Astrocyte (in vitro differentiated cells and primary cell): ENCODE measurements around the gene CLEC3B. TPM values are rescaled to one million over a fixed set of nuclear protein-coding genes. Genes with fewer than 3 reads are reported as not detected.
A peak's percentile ranks its signal among the peaks of the same experiment; 100 is the strongest.

ENCODE experiments used
- DNase-seq: peaks from one replicate; pipeline ENCODE4 v3.0.0-alpha.2; 2010; ENCODE audit warnings: low read depth
- FAIRE-seq: peaks from 2 replicates; lab custom pipeline; 2011; peaks lifted over from hg19 to GRCh38; lab: Jason Lieb, UNC
- H2AFZ ChIP-seq: 2 replicates; pipeline ENCODE4 v1.6.0; 2012; ENCODE audit warnings: low read depth, low read length, inconsistent platforms
- H3K27ac ChIP-seq: 2 replicates; pipeline ENCODE4 v1.5.1; 2011; ENCODE audit warnings: low read depth, low read length, inconsistent platforms
- H3K27me3 ChIP-seq: 2 replicates; pipeline ENCODE4 v1.6.0; 2011; ENCODE audit warnings: low read length, inconsistent platforms; ENCODE audit not compliant: insufficient read depth
- H3K36me3 ChIP-seq: 2 replicates; pipeline ENCODE4 v1.5.1; 2011; ENCODE audit warnings: low read length, inconsistent platforms; ENCODE audit not compliant: insufficient read depth
- H3K4me1 ChIP-seq: 2 replicates; pipeline ENCODE4 v1.5.1; 2011; ENCODE audit warnings: low read length, inconsistent platforms; ENCODE audit not compliant: insufficient read depth
- H3K4me2 ChIP-seq: 2 replicates; pipeline ENCODE4 v1.6.0; 2012; ENCODE audit warnings: low read length, inconsistent platforms
- H3K4me3 ChIP-seq: 2 replicates; pipeline ENCODE4 v1.5.1; 2011; ENCODE audit warnings: low read depth, mild to moderate bottlenecking, low read length, inconsistent platforms; ENCODE audit not compliant: insufficient read depth
- H3K79me2 ChIP-seq: 2 replicates; pipeline ENCODE4 v1.6.0; 2012; ENCODE audit warnings: mild to moderate bottlenecking, low read length, inconsistent platforms; ENCODE audit not compliant: insufficient read depth
- H3K9ac ChIP-seq: 2 replicates; pipeline ENCODE4 v1.6.0; 2012; ENCODE audit warnings: mild to moderate bottlenecking, low read length, inconsistent platforms
- H3K9me3 ChIP-seq: 2 replicates; pipeline ENCODE4 v1.5.1; 2012; ENCODE audit warnings: low read depth, mild to moderate bottlenecking, low read length, inconsistent platforms; ENCODE audit not compliant: insufficient read depth
- H4K20me1 ChIP-seq: 2 replicates; pipeline ENCODE4 v1.6.0; 2012; ENCODE audit warnings: low read length, inconsistent platforms; ENCODE audit not compliant: insufficient read depth
- H3K27ac Mint-ChIP-seq: one replicate; pipeline ENCODE4 v1.8.0; 2021; ENCODE audit warnings: mild to moderate bottlenecking, mixed read lengths; ENCODE audit not compliant: unreplicated experiment
- H3K27me3 Mint-ChIP-seq: one replicate; pipeline ENCODE4 v1.8.0; 2021; ENCODE audit warnings: low read depth, mixed read lengths; ENCODE audit not compliant: unreplicated experiment
- H3K36me3 Mint-ChIP-seq: one replicate; pipeline ENCODE4 v1.8.0; 2021; ENCODE audit warnings: low read depth, mixed read lengths; ENCODE audit not compliant: unreplicated experiment
- H3K4me1 Mint-ChIP-seq: one replicate; pipeline ENCODE4 v1.8.0; 2021; ENCODE audit warnings: low read depth, mixed read lengths; ENCODE audit not compliant: unreplicated experiment
- H3K4me3 Mint-ChIP-seq: one replicate; pipeline ENCODE4 v1.8.0; 2021; ENCODE audit warnings: mild to moderate bottlenecking, moderate library complexity, mixed read lengths; ENCODE audit not compliant: unreplicated experiment
- H3K9me3 Mint-ChIP-seq: one replicate; pipeline ENCODE4 v1.8.0; 2021; ENCODE audit warnings: mild to moderate bottlenecking, mixed read lengths; ENCODE audit not compliant: unreplicated experiment
- EZH2 ChIP-seq: IDR thresholded peaks from 2 replicates; pipeline ENCODE4 v1.6.1; 2012; ENCODE audit warnings: mild to moderate bottlenecking, low read length, inconsistent platforms; ENCODE audit not compliant: insufficient read depth
- total RNA-seq: library from RNA; stranded (reverse); gene quantifications from 2 replicates; pipeline ENCODE4 v1.2.1, GENCODE V29; 2021
- TF ChIP-seq, protein P1 (sequence below): IDR thresholded peaks from 2 replicates; pipeline ENCODE4 v1.5.1; 2011; ENCODE audit warnings: low read depth, mild to moderate bottlenecking, inconsistent platforms, low read length, moderate library complexity; ENCODE audit not compliant: insufficient read depth

CLEC3B gene
- total RNA-seq, 1 donor from 2014 or later, result 0.32 TPM

DNA sequence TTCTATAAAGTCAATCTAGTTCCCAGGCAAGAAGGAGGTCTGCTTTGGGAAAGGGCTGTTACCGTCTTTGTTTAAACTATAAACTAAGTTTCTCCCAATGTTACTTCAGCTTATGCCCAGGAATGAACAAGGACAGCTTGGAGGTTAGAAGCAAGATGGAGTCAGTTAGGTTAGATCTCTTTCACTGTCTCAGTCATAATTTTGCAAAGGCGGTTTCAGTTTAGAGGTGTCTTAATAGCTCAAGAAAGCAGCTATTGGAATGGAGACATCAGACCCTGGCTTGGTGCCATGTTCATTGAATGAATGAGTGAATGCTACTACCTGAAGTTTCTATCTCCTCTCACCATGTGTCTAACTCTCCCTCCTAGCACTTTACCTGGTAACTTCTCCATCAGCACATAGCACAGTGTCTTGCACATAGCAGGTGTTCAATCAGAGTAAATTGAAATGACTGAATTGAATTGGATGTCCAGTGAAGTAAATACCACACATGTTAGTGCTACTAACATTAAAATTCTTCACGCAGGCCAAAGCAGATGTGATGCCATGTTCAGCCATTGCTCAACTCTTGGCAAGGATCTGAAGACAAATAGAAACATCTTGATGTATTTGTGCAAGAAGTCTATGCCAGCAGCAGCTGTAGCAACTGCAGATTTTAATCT is 28.2 kb downstream of the CLEC3B start:
- Mint-ChIP-seq H3K4me3 (no peak overlapping the region), H3K27ac (peak overlapping the region; percentile 92), H3K4me1 (peaks cover 41% of the 10 kb centered on the region), H3K9me3 (peaks cover 5% of the 10 kb centered on the region), H3K36me3 (peaks cover 3% of the 10 kb centered on the region), H3K27me3 (peaks cover 10% of the 10 kb centered on the region)
- TF ChIP-seq, protein P1, sequence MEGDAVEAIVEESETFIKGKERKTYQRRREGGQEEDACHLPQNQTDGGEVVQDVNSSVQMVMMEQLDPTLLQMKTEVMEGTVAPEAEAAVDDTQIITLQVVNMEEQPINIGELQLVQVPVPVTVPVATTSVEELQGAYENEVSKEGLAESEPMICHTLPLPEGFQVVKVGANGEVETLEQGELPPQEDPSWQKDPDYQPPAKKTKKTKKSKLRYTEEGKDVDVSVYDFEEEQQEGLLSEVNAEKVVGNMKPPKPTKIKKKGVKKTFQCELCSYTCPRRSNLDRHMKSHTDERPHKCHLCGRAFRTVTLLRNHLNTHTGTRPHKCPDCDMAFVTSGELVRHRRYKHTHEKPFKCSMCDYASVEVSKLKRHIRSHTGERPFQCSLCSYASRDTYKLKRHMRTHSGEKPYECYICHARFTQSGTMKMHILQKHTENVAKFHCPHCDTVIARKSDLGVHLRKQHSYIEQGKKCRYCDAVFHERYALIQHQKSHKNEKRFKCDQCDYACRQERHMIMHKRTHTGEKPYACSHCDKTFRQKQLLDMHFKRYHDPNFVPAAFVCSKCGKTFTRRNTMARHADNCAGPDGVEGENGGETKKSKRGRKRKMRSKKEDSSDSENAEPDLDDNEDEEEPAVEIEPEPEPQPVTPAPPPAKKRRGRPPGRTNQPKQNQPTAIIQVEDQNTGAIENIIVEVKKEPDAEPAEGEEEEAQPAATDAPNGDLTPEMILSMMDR, result no peak
- peak overlapping the region; percentile 61 for H3K4me2 ChIP-seq
- no peaks in the 10 kb centered on the region for H3K36me3 ChIP-seq
- H3K9ac ChIP-seq, result no peak overlapping the region
- no peak overlapping the region for H3K4me3 ChIP-seq
- peak; percentile 81 for DNase-seq
- no peaks in the 10 kb centered on the region for H3K79me2 ChIP-seq
- H3K27me3 ChIP-seq, result no peaks in the 10 kb centered on the region
- peaks cover 35% of the 10 kb centered on the region for H3K4me1 ChIP-seq
- no peaks in the 10 kb centered on the region for H4K20me1 ChIP-seq
- H3K27ac ChIP-seq, result peak overlapping the region; percentile 81
- no peak for FAIRE-seq
- H3K9me3 ChIP-seq, result no peaks in the 10 kb centered on the region
- H2AFZ ChIP-seq, result no peak overlapping the region

GRCh38 chr3:45055032-45055410 is 28.9 kb downstream of the CLEC3B start:
- peak overlapping the region; percentile 92 for H3K27ac Mint-ChIP-seq
- peaks cover 5% of the 10 kb centered on the region for H3K27me3 Mint-ChIP-seq
- no peaks in the 10 kb centered on the region for H3K9me3 ChIP-seq
- H3K36me3 Mint-ChIP-seq, result peaks cover 2% of the 10 kb centered on the region
- H3K4me1 ChIP-seq, result peaks cover 35% of the 10 kb centered on the region
- no peak overlapping the region for H3K4me3 Mint-ChIP-seq
- no peaks in the 10 kb centered on the region for H3K36me3 ChIP-seq
- H3K9me3 Mint-ChIP-seq, result peaks cover 2% of the 10 kb centered on the region
- H2AFZ ChIP-seq, result no peak overlapping the region
- H3K27ac ChIP-seq, result peak overlapping the region; percentile 81
- H3K4me1 Mint-ChIP-seq, result peaks cover 41% of the 10 kb centered on the region
- H3K4me3 ChIP-seq, result peak overlapping the region; percentile 20
- H3K27me3 ChIP-seq, result no peaks in the 10 kb centered on the region
- peak; percentile 84 for DNase-seq
- no peaks in the 10 kb centered on the region for H4K20me1 ChIP-seq
- peak overlapping the region; percentile 63 for H3K9ac ChIP-seq
- peak overlapping the region; percentile 61 for H3K4me2 ChIP-seq
- TF ChIP-seq, protein P1, result no peak
- no peak for TF ChIP-seq EZH2
- peak; percentile 9 for FAIRE-seq
- no peaks in the 10 kb centered on the region for H3K79me2 ChIP-seq

DNA sequence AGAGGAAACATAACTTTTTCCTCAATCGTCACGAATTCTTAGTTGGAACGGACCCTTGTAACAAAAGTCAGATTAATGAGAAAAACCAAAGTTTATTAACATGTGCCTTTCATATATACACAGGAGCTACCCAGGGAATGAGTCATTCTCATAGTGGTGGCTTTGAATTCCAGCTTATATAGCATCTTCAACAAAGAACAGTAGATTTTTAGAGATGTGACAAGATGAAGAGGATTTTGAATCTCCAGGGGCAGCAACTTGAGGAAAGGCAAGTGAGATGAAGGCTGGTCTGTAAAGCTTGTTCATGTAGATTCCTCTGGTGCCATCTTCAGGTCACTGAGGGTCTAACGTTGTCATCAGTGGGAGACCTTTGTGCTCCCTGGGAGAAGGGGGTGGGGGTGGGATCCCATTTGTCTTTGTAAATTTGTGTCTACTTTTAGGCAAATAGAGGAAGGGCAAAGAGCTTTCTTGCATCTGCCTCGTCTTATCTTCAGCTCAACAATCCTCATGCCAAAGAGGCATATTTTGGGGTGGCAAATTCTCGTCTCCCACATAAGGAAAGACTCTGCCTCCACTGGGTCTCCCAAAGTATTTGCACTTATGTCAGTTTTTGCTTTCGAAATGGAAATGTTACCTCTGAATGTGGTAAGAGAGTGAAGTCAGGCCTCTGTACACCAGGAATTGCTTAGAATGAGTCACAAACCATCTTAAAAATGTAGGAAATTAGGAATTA is 29.5 kb downstream of the CLEC3B start:
- no peaks in the 10 kb centered on the region for H3K36me3 Mint-ChIP-seq
- H3K9me3 Mint-ChIP-seq, result no peaks in the 10 kb centered on the region
- Histone ChIP-seq H3K9ac (peak overlapping the region; percentile 63), H3K27me3 (no peaks in the 10 kb centered on the region), H3K79me2 (no peaks in the 10 kb centered on the region), H3K4me1 (peaks cover 37% of the 10 kb centered on the region), H3K4me2 (peak overlapping the region; percentile 61), H3K9me3 (no peaks in the 10 kb centered on the region), H3K4me3 (peak overlapping the region; percentile 20), H2AFZ (no peak overlapping the region), H3K27ac (peak overlapping the region; percentile 81), H3K36me3 (no peaks in the 10 kb centered on the region), H4K20me1 (no peaks in the 10 kb centered on the region)
- DNase-seq (peak; percentile 89), FAIRE-seq (no peak)
- peaks cover 2% of the 10 kb centered on the region for H3K27me3 Mint-ChIP-seq
- no peak overlapping the region for H3K4me3 Mint-ChIP-seq
- no peak for TF ChIP-seq EZH2
- TF ChIP-seq, protein P1, result no peak
- peaks cover 44% of the 10 kb centered on the region for H3K4me1 Mint-ChIP-seq
- peak overlapping the region; percentile 92 for H3K27ac Mint-ChIP-seq
